Loucy (cell line): Measurements from ENCODE around the gene MYO18A.

Source experiments
- EZH2phosphoT487 ChIP-seq: fragments of 200-600 bp; IDR thresholded peaks from 2 replicates; pipeline ENCODE4 v1.6.1; 2018; ENCODE audit warnings: antibody characterized with exemption, mild to moderate bottlenecking, moderate library complexity, borderline replicate concordance
- TF ChIP-seq, protein P1 (sequence below): fragments of 200-600 bp; sonication (generic); conservative IDR thresholded peaks from 2 replicates; pipeline ENCODE4 v1.5.1; 2014; ENCODE audit warnings: mild to moderate bottlenecking, antibody characterized with exemption, low read length

DNA sequence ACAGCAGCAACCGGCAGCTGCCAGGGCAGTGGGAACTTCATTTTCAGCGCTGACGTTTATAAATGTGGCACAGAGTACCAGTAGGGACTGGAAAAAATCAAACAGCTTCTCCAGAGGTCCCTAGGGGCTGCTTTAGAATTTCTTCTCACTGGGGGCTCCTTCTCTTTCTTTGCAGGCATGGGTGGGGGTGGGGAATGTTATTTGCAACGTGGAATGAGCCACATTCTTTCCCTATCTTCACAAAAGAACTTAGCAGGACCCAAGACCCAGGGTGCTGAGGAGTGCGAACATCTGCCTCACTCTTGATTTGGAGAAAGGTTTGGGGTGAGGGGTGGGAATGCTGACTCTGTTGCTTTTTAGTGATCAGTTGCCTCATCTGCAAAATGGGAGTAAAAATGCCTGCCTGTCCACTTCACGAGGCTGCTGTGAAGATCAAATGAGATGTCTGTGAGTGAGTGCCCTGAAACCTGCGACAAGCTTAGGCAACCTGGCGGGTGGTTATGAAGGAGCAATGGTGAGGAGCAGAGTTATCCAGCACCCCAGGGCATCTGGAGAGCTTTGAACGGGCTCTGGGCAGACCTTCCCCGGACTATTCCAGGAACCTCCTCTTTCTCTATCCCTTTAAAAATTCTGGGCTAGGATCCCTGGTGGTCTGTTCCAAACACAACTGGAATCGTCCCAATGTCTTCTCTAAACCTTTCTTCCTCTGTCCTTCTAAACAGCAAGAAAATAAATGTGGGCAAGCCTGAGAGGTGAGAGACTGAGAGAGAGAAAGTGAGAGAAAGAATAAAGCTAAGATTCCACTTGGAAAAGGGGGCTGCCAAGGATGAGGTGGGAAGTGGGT is 148.0 kb downstream of the MYO18A start:
- TF ChIP-seq, protein P1, sequence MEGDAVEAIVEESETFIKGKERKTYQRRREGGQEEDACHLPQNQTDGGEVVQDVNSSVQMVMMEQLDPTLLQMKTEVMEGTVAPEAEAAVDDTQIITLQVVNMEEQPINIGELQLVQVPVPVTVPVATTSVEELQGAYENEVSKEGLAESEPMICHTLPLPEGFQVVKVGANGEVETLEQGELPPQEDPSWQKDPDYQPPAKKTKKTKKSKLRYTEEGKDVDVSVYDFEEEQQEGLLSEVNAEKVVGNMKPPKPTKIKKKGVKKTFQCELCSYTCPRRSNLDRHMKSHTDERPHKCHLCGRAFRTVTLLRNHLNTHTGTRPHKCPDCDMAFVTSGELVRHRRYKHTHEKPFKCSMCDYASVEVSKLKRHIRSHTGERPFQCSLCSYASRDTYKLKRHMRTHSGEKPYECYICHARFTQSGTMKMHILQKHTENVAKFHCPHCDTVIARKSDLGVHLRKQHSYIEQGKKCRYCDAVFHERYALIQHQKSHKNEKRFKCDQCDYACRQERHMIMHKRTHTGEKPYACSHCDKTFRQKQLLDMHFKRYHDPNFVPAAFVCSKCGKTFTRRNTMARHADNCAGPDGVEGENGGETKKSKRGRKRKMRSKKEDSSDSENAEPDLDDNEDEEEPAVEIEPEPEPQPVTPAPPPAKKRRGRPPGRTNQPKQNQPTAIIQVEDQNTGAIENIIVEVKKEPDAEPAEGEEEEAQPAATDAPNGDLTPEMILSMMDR: no peak
- no peak for TF ChIP-seq EZH2phosphoT487
